Stimulated activated naive CD4-positive, alpha-beta T cell treated with Interleukin-2 at 50 U/mL for 16 hours (primary cell): ENCODE results near the gene PLXDC2.

ENCODE experiments used
- DNase-seq: peaks from one replicate; lab custom pipeline; 2025; lab: John Stamatoyannopoulos, UW

The PLXDC2 gene

DNA sequence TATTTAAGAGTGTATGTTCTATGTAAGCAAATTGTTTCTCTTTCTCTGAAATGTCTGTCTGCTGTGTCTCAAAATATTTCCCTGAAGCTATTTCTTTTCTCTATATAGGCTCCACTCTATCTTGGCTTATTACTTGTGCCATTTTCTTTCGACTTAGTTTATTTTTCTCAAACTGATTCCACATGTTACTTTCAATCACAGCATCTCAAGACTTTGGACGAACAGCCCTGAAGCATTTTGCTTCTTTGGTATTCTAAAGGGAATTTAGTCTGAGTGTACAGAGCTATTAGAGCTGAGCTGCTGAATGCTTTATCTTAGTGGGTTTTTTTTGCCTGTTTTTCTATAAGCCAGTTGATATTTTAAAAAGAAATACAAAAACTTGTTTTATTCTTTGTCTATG lies 95.7 kb downstream of the PLXDC2 start:
- no peak for DNase-seq

DNA sequence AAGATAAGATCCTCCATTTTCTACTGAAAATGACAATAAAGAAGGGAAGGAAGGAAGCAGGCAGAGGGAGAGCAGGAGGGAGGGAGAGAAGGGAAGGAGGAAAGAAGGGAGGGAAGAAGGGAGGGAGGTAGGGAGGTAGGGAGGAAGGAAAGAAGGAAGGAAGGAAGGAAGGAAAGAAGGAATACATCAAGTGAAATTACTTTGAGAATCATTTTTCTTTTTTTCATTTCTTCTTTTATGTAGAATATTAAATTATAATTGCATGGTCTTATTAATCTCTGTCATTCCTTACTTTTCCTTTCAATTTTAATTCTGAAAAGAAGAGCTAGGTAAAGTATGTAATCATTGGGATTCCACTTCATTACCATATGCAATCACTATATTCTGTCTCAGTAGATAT lies 97.8 kb downstream of the PLXDC2 start:
- DNase-seq, result no peak

DNA sequence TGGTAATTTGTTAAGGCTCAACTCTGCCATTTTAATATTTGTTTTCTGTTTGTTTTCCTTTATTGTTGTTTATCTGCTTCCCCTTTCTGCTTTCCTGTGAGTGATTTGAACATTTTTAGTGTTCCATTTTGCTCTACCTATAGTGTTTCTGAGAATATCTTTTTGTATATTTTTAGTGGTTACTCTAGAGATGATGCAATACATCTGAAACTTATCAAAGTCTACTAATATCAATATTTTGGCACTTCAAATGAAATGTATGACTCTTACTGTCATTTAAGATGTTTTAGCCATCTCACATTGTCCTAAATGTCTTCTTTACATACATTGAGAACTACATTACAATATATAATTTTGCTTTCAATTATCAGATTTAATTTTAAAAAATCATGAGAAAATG lies 98.9 kb downstream of the PLXDC2 start:
- DNase-seq, result no peak

DNA sequence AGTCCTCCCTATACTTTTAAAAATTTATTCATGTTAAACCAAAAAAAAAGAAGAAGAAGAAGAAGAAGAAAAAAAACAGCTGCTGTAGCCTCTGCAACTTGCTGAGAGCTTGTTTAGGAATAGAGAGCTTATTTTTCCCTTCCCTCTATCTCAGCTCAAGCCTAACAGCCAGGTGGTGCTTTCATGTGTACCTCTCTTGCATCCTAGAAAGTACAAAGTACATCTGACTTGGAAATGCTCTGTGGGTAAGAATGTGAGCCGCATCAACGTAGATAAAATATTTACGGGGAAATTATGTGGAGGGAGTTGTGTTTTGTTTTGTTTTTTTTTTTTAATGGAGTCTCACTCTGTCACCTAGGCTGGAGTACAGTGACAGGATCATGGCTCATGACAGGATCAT lies 99.6 kb downstream of the PLXDC2 start:
- no peak for DNase-seq

DNA sequence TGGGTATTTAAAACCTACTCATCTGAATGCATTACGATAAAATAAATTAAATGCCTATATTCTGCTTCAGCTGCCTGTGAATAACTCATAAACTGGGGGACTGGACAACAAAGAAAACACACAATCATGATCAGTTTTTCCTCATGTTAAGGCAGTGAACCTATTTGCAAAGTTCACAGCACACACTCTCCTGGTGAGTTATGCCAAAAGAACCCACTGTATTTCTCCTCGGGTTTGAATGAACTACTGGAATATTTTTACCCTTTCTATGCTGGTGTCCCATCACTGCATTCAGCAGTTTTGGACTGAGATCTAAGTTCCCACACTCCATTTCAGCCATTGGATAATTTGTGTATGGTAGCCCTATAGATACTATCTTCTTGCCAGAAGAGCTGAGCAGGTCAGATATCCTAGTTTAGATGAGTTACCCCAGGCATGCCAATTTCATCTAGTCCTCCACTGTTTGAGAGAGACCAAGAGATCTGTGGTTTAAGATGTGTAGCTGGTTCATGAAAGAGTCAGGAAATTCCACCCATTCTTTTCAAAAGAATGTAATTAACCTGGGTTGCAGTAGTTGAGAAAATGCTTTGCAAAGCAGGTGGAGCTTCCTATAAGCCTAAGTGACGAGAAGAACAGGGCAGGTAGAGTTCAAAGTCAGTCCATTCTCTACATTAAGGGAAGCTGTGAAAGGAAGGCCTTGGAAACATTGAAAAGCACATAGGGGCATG lies 101.7 kb downstream of the PLXDC2 start:
- no peak for DNase-seq

DNA sequence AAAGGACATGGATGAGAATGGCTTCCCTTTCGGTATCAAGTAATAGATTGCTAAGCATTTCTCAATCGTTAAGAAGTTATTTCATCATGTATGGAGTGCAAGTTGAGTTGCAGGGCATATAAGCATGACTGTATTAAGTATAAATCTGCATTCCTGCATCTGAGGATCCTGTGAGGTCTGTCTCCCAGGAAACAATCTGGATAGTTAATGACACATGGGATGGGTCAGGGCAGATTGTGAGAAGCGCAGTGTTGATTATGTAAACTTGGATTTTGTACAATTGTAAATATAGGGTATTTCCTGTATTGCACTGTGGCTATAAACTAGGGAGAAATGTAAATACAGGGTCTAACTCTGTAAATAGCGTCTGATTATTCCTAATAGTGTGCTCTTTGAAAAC lies 102.6 kb downstream of the PLXDC2 start:
- DNase-seq, result no peak

DNA sequence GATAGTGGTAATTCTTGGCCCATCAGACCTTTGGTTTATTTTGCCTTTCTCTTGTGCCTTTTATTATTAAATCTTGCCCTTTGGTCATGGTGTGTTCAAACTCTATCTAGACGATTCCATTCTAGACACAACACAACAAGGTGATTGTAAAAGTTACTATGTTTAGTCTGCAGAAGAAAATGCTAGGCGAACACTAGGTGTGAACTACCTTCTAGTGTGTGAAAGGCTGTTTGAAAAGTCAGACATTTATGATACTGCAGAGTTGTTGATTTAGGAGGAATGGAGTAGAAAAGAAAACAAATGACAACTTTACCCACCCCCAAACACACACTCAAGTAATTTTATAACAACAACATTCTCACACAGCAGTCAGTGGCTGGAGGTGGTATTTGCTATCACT lies 103.4 kb downstream of the PLXDC2 start:
- no peak for DNase-seq

DNA sequence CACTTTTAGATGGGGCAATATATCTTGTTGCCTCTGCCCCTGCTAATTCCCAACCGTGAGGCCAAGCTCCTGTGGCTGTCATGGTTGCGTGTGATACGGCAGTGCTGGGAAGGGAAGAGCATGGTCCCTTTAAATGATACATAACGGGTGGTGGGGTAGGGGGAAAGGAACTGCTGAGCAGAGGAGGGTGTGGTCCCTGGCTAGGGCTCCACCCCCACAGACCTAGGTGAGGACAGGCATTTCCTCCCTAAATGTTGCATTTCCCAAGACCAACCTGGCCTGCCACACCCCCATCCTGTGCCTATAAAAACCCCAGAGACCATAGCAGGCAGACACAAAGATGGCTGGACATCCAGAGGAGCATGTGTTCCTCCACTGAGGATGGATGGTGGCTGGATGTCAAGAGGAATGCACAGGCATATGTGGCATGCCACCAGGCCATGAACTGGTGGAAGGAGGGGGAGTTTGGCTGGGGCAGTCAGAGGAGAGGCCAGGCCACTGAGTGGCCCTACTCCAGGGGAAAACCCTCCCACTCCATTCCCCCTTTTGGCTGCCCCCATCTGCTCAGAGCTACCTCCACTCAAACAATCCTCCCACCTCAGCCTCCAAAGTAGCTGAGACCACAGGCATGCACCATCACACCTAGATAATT lies 104.0 kb downstream of the PLXDC2 start:
- DNase-seq, result no peak

DNA sequence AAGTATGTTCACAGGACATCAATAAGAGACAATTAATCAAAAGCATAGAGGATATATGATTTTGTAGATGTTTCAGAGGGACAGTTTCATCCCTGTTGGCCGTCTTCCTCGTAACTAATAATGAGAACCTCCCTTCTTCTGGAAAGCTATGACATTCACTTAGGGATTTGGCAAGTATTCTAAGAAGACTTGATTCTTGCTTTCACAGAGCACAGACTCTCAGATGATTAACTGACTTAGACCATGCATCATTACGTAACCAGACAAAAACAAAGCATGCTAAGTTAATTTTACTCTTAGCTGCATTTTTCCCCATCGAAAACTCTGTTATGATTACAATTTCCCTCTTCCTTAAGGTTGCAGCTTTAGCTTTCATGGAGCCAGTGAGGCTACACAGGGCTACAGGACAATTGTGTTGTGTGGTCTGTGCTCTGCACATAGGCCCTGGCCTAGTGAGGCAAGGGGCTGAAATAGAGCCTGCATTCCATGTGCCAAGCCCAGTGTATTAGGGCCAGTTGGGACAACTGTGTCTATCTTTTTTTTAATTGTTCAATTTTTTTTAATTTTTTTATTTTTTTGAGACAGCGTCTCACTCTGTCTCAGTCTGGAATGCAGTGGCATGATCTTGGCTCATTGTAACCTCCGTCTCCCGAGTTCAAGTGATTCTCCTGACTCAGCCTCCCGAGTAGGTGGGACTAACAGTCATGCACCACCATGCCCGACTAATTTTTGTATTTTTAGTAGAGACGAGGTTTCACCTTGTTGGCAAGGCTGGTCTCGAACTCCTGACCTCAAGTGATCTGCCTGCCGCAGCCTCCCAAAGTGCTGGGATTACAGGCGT lies 105.3 kb downstream of the PLXDC2 start:
- no peak for DNase-seq

DNA sequence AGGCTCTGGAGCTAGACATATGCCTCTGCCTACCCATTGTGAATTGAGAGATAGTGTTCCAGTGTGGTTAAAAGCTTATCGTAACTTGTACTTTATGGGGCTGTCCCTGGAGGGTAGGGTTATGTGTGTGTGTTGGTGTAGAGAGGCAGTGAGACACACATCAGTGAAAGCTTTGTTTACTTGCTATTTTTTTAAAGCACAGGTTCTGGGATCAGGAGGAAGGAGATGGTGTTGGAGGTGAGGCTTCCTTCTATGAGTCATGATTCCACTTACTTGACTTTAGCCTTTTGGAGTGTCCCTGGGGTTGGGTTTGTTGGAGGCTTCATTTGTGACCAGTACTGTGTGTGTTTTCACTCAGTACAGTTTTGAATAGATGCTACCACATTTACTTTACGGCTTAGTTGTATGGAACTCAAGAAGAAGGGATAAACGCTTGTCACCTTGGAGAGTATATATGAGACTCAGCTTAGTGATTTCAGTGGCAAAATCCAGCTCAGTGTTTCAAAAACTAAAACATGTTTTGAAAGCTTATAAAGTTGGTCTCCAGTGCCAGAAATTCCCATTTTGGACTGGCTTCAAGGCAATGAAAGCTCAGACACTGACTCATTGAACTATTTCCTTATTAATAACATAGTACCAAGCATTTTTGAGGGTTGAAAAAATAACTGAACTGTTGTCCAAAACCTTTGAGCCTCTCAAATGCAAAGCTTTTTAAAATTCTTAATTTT lies 106.2 kb downstream of the PLXDC2 start:
- no peak for DNase-seq

DNA sequence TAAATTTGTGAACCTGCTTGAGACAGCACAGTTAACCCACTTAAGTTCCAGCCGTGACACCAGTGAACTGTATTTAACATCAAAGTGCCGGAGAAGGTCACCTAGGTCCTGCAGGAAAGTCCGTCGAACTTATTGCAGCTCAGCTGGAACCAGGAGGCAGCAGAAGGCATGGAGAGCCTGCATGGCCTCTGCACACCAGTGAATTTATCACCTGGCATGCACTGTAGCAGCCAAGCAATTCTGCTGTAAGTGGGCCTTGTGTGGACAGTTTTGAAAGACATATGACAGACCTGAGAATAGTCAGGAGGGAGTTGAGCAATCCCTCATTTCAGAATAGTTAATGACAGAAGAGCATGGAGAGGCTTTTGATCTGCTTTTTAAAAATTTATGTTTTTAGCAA lies 108.8 kb downstream of the PLXDC2 start:
- no peak for DNase-seq

DNA sequence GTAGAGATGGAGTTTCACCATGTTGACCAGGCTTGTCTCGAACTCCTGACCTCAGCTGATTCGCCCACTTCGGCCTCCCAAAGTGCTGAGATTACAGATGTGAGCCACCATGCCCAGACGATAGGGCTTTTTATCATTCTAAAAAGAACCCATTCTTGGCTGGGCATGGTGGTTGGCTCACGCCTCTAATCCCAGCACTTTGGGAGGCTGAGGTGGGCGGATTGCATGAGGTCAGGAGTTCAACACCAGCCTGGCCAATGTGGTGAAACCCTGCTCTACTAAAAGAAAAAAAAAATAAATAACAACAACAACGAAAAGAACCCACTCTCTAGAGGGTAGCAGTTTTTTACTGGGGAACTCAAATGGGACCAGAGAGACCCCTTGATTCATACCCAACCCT lies 112.7 kb downstream of the PLXDC2 start:
- no peak for DNase-seq

DNA sequence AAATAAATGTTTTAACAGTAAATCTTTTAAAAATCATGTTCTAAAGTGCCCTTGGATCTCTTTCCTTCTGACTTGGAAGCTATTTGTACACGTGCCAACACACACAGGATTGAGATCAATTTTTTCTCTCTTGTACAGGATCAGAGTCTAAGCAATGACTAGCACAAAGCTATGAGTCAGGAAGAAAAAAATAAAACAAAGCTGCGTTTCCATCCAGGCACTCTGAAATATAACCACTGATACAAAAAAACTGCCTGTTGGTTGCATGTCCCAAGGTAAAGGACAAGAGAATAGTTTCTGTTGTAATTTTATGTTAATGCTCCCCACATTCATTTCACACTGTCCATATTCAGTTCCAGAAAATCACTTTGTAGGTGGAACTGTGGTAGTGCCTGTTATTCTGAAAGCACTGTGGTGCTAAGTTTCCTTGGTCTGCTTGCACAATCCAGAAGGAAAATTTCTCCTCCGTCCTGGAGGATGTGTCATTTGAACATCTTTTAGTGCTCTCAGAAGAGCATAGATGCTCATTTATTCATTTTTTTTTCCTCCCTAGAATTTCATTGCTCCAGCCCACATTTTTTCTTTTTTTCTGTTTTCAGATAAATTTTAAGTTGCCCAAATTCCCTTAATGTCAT lies 113.4 kb downstream of the PLXDC2 start:
- no peak for DNase-seq

DNA sequence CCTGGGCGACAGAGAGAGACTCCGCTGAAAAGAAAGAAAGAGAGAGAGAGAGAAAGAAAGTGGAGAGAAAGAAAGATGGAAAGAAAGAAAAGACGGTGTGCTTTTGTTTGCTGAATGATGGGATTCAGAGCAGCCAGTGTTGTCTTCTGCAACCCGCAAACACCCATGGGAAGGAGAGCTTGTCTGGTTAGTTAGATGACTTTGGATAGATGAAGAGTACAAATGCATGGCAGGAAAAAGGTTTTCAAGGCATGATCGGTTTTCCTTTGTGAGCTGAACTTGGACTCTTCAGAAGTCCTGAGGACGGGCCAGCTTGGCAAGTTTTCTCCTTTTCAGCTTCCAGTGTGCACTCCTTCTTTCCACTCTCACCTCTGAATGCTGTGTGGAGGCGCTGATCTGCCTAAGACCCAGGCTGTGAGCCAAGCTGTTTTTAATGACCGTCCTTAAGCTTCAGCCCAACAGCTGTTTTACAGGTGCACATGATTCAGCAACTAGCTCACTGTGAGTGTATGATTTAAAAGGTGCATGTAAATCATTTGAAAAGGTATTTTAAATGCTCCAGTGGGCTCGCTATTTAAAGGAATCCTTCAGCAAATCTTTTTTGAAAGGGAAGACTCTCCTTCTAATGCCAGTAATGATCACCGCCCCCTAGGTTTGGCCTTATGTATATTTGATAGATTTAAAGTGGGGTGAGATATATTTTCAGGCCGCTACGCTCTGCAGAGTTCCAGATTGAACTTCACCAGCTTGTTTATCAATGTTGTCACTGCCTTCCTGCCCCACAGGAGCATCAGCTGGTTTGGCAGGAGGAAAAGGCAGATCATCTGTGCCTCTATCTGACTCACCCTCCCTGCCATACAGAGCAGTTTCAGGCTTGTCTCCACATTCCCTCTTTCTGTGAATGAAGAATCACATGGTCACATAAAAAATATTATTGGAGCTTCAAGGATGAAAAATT lies 115.0 kb downstream of the PLXDC2 start:
- DNase-seq, result no peak

DNA sequence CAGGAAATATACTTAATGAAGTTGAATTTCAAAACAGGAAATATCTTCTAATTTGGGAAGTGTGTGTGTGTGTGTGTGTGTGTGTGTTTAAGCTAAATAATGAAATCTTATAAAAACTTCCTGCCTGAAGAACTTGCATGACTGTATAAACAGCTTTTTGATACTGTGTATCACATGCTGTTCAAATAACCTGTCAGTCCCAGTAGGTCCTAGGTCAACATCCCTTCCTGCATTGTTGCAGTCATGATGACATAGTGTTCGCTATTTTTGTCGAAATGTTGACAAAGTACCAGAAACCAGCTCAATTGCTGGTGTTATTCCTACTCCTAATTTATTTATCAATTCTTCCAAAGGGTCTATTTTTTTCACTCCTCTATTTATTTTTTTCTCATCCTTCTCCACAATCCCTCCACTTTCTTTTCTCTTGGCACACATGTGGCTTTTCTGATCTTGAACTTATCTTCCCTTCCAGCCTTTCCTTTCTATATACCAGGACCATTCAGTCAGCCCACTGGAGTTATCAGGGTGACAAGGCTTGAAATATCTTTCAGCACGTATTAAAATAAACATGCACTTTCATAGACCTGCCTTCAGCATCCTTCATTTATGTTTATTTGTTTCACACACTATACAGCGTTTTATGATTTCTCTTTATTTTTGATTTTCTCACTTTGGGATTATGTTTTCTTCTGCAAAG lies 115.8 kb downstream of the PLXDC2 start:
- no peak for DNase-seq

DNA sequence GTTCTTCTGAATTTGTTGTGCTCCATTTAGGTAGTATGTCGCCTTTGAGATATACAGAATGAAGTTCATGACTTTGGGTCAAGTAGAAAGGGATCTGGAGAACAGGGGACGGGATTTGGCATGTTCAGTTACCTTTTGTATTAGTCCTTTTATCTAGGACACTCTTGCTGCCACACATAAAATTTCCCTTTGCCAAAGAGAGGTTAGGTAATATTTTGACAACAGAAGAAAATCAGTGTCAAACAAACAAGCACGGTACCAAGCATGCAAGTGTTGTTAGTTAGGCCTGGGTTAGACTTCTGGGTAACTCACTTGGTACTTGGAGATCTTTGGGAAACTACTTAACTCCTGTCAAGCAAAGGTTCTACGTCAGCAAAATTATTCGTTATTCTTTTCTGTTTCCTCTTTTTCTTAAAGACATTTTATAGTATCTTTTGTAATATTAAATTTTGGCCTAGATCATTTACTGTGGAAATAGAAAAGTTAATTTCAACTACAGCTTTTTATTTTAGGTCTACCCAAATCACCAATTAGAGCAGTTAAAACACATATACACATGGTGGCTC lies 116.7 kb downstream of the PLXDC2 start:
- no peak for DNase-seq

DNA sequence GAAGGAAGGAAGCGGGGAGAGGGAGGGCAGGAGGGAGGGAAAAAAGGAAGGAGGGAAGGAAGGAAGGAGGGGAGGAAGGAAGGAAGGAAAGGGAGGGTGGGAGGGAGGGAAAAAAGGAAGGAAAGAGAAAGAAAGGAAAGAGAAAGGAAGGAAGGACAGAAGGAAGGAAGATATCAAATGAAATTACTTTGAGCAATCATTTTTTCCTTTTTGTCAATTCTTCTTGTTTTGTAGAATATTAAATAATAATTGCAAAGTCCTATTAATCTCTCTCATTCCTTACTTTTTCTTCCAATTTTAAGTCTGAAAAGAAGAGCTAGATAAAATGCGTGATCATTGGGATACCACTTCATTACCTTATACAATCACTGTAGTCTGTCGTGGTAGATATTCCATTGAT lies 117.5 kb downstream of the PLXDC2 start:
- DNase-seq, result no peak

DNA sequence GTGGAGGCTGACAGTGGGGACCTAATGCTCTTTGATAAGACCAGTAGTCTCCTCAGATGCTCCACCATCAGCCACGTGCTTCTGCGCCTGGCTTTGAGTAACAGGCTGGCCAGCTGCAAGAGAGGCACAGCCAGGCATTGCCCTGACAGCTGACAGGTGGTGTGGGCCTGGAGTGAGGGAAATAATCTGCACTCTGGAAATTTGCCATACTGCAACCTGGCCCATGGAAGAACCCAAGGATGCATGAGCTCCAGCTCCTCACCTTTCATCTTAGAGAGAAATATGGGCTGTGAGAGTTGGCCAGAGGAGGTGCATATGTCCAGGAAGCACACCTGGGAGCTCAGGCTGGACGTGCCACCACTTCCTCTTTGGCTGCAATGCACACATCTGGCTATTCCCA lies 118.9 kb downstream of the PLXDC2 start:
- DNase-seq, result no peak

DNA sequence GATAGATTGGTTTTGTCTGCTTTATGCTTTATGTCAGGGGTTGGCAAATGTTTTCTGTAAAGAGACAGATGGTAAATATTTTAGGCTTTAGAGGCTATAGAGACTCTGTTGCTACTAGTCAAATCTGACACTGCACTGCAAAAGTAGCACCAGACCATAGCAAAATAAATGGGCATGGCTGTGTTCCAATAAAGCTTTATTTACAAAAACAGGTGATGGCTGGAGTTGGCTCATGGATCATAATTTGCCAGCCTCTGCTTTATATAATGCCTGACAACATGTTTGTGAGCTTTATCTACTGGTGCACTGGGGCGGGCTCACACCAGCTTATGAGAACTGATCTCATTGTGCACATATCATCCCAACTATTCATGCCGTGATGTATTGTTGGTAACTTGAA lies 120.1 kb downstream of the PLXDC2 start:
- no peak for DNase-seq

DNA sequence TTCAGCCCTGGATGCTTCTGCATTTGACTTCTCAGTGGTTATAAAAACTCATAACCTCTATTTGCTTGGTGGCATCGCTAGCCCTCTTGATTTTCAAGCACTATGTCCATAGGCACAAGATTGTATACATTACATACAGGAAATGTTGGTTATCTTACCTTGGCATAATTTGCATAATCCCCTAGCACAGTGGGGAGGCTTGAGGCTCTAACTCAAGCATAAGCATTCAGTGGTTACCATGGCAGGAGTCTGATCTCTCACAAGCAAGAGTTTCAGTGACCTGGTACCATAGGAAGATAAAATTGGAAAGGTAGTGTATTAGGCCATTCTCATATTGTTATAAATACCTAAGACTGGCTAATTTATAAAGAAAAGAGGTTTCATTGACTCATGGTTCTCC lies 121.8 kb downstream of the PLXDC2 start:
- DNase-seq, result no peak
